Left forelimb (tissue), 1 donor: Measurements from ENCODE around the gene MYO5C.
"Not testable (repeated sequence)": the region's sequence is repeated elsewhere in the genome, so short reads cannot be mapped to it uniquely, and the experiment has no call there.

Source experiments
- DNase-seq: peaks from one replicate; pipeline ENCODE4 v3.0.0-alpha.2; 2018; ENCODE audit warnings: low spot score

MYO5C gene

DNA sequence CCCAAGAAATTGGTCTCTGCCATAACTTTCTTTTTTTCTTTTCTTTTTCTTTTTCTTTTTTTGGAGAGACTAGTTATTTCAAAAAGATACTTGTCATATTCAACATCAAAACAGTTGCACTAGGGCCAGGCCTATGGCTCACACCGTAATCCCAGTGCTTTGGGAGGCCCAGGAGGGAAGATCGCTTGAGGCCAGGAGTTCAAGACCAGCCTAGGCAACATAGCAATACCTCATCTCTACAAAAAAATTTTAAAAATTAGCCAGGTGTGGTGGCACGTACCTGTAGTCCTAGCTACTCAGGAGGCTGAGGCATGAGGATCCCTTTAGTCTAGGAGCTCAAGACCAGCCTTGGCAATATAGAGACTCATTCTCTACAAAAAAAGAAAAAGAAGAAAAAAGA is 55.4 kb downstream of the MYO5C start:
- DNase-seq: no peak

DNA sequence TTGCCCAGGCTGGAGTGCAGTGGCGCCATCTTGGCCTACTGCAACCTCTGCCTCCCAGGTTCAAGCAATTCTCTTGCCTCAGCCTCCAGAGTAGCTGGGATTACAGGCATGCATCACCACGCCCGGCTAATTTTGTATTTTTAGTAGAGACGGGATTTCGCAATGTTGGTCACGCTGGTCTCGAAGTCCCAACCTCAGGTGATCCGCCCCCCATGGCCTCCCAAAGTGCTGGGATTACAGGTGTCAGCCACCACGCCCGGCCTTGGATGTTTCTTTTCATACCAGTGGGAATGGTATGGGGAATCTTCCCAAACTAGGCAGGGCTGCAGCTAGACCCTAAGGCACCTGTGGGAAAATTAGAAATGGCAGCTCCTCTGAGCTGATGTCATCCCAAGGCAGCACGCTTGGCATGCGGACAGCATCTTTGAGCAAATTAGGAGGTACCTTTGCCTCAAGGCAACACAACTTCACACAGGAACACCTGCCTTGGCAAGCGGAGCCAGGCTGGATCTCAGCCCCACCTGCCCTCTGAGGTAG is 56.5 kb downstream of the MYO5C start:
- not testable (repeated sequence) for DNase-seq

DNA sequence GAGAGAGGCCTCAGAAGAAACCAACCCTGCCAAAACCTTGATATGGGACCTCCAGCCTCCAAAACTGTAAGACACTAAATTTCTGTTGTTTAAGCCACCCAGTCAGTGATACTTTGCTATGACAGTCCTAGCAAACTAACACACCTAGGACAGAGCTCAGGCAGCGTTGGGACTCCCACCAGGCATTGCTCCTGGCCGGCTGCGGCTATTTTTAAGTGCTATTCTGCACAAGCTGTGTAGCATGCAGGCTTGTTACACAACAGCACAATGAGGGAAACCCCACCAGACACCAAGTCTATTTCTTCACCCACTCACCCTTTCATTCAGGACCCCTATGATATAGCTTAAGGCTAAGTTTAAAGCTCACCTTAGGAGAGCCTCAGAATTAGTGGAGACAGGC is 57.5 kb downstream of the MYO5C start:
- DNase-seq: no peak

DNA sequence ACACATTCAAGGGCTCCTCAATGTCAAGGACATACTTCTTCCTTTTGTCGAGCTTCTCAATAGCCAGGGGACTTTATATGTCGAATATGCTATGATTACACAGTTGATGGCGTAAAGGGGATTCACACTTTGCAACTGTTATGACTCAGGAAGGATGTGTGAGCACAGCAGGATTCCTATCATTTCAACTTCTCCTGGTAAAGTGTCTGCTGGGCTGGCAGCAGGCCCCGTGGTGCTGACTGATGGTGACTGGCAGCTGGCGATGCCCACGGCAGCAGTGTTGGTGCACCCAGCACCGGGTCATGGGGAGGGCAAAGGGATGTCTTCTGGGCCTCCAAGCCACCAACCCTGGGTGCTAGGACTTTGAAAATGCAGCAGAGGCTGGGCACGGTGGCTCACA is 59.6 kb downstream of the MYO5C start:
- DNase-seq: no peak

DNA sequence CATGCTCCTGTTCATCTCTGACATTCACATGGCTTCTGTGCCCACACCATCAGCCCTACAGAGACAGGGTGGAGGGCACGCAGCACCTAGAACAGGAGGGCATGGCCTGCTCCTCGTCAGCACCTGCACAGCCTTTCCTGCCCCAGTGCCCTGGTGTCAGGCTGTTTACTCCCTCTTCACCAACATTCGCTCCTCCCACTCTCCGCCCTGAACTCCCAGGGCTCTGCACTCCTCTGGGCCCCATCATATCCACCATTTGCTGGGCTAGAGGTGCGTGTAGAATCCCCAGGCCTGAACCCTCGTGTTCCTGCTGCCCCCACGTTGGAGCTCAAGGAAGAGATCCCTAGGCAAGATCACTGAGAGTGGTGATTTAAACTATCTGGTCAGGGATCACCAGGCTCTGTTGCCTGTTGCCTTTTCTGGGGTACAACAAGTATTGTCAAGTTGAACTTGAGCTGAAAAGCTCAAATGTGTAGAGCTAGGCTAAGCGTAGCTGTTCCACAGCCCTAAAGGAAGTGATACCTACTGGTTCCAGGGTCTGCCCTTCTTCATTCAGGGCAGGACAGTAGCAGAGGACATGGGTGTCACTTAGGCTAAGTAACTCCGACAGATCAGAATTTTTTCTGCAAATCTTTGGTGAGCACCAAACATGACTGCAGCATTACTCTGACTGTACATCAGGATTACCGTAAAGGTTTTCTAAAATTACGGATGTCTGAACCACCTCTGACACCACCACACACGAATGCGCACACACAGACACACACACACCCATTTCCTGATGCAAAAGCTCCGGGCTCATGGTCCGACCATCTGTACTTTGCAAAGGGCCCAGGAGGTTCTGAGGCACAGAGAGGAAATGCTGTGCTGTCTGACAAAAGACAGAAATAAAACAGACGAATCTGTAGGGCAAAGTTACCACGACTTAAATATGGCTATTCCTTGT is 60.7 kb downstream of the MYO5C start:
- no peak for DNase-seq

DNA sequence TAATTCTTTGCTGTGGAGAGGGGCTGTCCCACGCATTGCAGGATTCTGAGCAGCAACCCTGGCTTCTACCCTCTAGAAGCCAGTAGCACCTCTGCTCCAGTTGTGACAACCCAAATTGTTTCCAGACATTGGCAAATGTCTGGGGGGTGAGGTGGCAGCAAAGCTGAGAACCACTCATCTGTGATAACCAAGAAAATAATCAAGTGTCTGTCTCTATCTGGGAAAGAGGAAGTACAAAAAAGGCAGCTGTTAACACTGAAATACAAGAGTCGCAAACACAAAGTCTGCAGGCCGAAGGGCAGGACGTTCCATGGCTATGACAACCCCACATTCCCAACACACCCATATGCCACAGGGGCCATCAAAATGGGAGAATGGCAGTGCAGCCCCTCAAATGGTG is 62.2 kb downstream of the MYO5C start:
- DNase-seq: no peak

DNA sequence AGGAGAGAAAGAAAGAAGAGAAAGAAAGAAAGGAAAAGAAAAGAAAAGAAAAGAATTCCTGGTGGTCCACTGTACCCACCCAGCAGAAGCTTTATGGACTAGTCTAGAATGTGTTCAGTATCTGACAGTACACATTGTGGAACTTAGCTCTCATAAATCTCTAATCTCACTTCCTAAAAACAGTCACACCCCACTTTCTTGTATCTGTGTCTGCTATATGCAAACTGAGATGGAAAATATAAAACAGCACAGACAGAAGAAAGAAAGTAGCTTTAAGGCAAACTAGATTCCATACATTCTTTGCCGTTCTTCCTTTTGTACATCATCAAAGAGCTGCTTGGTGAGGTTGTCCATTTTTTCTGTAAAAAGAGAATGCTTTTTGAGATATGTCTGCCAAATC is 63.3 kb downstream of the MYO5C start:
- DNase-seq: no peak

DNA sequence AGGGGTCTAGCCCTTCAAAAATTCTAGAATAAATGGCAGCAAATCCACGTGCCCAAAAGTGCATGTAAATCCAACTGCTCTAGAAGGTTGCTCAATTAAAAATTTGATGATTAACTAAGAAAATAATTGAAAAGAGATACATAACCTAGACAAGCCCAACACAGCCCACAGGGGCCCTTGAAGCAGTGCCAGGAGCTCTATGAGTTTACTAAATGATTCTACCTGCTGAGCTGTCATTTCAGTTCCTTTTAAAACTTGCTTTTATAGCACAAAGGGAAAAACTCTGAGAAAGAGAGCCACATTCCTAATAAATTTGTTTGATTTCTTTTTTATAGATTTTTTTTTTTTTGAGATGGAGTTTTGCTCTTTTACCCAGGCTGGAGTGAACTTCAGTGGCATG is 65.5 kb downstream of the MYO5C start:
- DNase-seq: no peak

DNA sequence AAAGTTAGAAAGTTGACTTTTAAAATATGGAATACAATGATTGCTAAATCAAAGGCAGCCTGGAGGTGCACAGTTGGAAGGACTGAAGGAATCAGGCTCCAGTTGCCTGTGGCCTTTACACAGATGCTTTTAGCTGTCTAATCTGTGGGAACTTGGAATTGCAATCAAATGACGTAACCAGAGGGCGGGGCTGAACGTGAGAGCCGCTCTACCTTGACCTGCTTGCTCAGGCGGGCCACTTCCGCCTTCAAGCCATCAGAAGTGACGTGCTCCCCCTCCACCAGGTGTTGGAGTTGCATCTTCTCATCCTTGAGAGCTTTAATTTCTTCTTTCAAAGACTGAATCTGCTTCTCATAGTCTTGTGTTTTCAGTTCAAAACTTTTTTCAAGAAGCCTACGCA is 66.7 kb downstream of the MYO5C start:
- no peak for DNase-seq

DNA sequence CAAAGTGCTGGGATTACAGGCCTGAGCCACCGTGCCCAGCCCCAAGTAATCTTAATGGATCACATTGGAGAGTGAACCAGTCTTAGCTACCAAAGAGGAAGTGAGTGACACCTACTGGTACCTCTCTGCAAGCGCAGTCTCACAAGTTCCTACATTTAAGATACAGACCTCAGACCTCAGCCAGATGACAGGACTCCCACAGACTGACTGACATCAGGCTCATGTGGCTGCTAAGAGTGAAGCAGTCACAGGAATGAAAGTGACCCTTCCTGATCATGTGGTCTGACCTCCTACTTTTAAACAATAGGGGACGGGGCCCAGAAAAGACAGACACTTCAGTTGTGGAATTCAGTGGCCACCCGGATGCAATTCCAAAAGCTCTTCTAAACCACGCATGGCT is 68.1 kb downstream of the MYO5C start:
- no peak for DNase-seq

DNA sequence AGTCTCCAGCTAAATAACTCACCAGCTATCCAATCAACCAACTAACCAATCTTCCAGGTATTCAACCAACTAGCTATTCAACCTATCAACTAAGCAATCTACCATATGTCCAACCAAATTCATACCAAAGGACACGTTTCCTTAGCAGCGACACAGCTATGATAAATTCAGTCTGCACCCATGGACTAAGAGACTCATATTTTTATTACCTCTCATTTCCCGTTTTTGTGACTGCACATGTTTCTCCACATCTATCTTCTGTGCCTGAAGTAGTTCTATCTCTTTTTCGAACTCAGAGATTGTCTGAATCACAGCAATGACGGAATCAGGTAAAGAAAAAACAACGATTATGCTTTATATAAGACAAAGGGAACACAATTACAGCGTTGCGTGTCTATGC is 70.4 kb downstream of the MYO5C start:
- DNase-seq: no peak

DNA sequence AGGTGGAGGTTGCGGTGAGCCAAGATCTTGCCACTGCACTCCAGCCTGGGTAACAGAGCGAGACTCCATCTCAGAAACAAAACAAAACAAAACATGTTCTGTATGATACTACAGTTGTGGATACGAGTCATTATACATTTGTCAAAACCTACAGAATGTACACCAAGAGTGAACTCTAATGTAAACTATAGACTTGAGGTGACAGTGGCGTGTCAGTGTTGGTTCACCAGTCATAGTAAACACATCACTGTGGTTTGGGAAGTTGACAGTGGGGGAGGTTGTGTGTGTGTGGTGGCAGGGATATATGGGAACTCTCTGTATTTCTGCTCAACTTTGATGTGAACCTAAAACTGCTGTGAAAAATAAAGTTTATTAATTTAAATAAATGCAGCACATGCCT is 71.4 kb downstream of the MYO5C start:
- DNase-seq: no peak

DNA sequence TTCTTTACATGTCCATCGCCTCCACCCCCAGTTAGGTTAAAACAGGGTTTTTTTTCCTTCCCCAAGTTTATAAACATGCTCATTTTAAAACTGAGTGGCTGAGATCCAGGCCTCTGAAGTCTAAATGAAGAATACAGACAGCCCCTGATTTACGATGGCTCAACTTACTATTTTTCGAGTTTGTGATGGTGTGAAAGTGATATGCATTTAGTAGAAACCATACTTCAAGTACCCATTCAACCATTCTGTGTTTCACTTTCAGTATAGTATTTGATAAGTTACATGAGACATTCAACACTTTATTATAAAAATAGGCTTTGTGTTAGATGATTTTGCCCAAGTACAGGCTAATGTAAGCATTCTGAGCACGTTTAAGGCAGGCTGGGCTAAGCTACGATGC is 73.9 kb downstream of the MYO5C start:
- no peak for DNase-seq

DNA sequence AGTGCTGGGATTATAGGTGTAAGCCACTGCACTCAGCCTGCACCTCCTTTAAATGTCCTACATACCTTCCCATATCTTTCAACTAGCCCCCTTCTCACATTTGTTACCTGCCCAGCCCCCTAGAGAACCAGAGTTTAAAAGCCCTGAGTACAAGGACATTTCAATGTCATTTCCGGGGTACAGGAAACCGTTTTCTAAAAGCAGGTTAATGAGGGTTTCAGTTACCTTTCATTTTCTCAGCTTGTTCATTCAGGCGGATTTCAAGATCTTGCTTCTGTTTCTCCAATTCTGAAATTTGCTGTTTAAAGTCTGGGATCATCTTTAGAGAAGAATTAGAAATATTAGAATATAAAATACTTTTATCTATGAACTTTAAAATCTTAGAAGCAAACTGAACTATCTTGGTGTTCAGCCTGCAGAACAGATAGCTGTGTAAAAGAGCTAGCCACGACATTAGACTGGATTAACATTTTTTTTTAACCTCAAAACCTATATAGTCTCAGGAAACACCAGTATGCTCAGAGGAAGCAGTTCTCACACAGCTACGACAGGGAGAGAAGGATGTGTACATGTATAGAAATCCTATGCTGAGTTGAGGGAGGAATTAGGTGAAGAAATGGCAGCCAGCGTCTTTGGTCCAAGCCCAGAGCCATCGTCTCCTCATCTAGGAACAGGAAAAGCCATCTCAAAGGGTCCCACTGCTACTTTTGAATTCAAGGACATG is 74.5 kb downstream of the MYO5C start:
- DNase-seq: no peak

DNA sequence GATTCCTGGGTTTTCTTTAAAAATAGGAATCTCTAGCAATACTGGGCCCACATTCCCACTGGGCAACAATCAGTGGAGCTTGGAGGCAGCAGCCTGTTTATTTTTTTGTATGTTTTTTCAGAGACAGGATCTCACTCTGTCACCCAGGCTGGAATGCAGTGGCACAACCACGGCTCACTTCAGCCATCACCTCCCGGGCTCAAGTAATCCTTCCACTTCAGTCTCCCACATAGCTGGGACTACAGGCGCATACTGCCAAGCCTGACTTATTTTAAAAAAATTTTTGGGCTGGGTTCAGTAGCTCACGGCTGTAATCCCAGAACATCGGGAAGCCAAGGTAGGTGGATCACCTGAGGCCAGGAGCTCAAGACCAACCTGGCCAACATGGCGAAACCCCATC is 75.4 kb downstream of the MYO5C start:
- DNase-seq: no peak

DNA sequence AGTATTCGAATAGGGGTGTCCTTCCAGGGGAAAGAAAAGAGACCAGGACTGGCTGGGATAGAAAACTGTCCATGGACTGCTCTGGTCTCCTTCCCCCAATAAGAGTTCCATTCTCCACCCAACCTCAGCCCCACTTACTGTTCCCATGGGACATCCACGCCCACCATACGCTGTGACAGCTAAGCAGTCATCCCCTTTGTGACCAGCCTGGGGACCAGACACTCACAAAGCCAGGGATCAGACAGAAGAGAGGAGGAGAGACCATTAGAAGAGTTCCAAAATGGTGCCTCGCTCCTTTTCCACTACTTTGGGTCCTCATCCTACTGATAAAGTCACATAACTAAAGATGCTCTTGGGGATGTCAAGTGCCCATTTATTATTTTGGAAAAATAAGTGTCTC is 76.8 kb downstream of the MYO5C start:
- DNase-seq: no peak

DNA sequence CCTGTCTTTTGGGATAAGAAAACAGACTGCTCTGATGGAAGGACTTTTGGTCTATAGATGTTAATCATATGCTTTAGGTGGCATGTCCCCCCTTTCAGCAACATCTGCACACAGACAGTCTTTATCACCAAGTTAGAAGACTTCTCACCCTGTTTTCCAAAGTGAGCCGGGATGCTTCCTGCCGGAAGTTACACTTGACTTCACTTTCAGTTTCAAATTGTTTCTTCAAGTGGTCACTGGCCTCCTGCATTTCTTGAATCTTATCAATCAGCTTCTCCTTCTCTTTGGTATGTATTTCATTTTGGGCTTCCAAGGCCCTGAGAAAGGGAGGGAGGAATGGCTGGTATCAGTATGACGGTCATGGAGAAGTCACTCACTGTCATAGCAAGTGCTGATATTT is 77.2 kb downstream of the MYO5C start:
- DNase-seq: no peak

DNA sequence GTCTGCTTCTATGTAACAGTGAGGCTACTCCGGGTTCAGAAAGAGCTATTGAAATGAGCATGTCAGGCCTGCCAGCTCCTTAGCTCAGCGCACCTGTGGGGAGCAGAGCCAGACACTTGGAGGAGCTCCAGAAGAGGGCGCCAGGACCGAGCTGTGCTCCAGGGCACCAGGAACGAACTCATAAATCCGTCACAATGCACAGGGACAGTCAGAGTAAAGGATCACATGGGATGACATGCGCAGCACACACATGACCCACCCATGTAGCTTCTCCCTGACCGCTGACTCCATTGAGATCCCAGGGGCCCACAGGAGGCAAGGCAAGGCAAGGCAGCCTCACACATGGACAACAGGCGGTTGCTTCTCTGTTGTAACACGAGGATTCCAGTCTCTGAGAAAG is 78.4 kb downstream of the MYO5C start:
- no peak for DNase-seq

DNA sequence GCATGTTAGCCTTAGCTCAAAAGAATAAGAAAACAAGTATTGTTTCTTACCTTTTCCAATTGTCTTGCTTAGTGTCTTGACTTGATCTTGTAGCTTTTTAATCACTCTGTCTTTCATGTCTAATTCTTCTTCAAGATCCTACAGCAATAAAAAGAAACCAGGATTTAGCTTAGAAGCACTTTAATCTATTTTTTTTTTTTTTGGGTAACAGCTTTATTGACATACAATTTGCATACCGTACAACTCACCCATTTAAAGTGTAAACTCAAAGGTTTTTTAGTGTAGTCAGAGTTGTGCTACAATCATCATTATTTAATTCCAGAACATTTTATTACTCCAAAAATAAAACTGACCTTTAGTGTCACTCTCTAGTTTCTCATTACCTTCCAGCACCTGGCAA is 81.1 kb downstream of the MYO5C start:
- DNase-seq: no peak

DNA sequence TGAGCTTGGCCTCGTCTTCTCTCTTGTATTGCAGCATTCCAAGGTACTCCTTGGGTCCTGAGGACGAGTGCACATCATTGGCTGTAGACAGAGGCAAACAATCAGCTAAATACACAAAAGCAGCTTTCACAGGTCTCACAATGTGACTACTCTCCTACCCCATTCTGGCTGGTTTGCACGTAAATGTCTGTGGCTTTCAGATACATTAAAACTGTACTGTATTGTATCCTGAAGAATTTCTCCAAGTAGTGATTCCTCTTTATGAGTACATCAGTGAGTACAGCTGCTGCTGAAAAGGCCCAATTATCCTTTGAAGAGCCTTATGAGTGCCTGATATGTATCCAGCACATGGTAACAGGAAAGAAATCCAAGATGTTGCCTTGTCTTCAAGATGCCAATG is 82.4 kb downstream of the MYO5C start:
- no peak for DNase-seq

DNA sequence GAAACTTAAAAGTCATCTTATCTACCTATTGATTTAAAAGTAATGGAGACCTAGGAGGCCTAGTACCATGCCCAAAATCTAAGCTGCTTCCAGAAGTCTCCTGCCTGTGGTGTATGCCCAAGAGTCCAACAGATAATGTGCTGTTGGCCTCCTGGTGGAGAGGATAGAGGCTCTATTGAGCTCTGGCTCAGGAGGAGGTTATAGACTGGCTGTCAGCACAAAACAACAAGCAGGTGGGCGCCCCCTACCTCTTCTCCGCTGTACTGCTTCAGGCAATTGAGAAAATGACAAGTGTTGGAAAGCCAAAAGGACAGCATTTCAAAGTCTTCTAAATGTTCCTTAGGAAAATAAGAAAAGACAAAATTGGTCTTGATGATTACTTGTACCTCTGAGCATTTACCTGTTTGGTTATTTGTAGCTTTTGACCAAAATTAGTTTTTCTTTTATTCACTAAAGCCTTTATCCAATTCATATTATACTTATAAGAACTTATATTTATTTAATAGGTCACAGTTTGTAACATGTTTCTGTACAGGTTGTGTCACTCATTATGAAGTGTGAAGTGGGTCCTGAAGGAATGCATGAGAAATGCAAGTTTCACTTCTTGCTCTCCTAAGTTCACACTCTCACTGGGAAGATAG is 87.2 kb downstream of the MYO5C start:
- DNase-seq: no peak

DNA sequence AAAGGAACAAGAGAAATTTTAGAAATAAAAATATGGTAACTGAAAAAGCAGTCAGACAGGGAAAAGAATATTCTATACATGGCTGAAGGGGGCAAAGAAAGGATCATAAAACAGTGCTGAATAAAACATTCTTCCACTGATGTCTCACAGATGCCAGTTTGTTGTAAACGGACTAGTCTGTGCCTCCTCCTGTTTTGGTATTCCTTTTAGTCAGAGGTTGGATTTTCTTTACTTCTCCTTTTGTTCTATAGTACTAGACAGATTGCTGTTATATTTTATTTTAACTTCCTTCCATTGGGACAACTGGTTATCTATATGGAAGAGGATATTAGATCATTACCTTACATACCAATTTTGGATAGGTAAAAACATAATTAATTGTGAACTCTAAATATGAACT is 88.4 kb downstream of the MYO5C start:
- no peak for DNase-seq

DNA sequence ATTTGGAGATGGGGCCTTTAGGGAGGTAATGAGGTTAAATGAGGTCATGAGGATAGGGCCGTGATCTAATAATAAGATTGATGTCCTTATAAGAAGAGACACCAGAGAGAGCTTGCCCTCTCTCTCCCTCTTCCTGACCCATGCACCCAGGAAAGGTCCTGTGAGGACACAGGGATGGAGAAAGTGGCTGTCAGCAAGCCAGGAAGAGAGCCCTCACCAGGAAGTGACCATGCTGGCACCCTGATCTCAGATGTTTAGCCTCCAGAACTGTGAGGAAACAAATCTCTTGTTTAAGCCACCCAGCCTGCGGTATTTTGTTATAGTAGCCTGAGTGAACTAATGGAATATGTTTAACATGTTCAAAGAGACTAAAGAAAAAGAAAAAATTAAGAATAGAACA is 89.2 kb downstream of the MYO5C start:
- no peak for DNase-seq
